Liver (tissue), 9 donors: ENCODE data around the gene NAT9. TPM values are rescaled to one million over a fixed set of nuclear protein-coding genes. Genes with fewer than 3 reads are reported as not detected.

Experiments
- DNase-seq: peaks from one replicate; pipeline ENCODE4 v3.0.0-alpha.2; 2017; ENCODE audit warnings: low spot score
- H3K27ac ChIP-seq, 2 donors: one replicate each; pipeline ENCODE4 v1.7.0; 2013; ENCODE audit warnings: inconsistent platforms in 2 of 2, low read length in 2 of 2, control low read depth in 1 of 2, low read depth in 1 of 2, mild to moderate bottlenecking in 1 of 2
- H3K27me3 ChIP-seq, 4 donors: one replicate each; pipeline versions ENCODE4 v1.6.1 to v1.7.0; 2013; ENCODE audit warnings: low read length in 3 of 4, inconsistent platforms in 1 of 4, mild to moderate bottlenecking in 1 of 4, moderate library complexity in 1 of 4; ENCODE audit not compliant: control insufficient read depth in 4 of 4, insufficient read depth in 4 of 4
- H3K36me3 ChIP-seq, 4 donors: one replicate each; pipeline versions ENCODE4 v1.6.1 to v1.7.0; 2013; ENCODE audit warnings: low read length in 3 of 4, mild to moderate bottlenecking in 3 of 4, low read depth in 1 of 4, moderate library complexity in 1 of 4; ENCODE audit not compliant: control insufficient read depth in 4 of 4, insufficient read depth in 3 of 4
- H3K4me1 ChIP-seq, 4 donors: one replicate each; pipeline versions ENCODE4 v1.6.1 to v1.7.0; 2013; ENCODE audit warnings: low read length in 3 of 4, mild to moderate bottlenecking in 3 of 4, moderate library complexity in 1 of 4; ENCODE audit not compliant: control insufficient read depth in 4 of 4, insufficient read depth in 4 of 4
- H3K4me3 ChIP-seq, 3 donors: one replicate each; pipeline versions ENCODE4 v1.6.1 to v1.7.0; 2013; ENCODE audit warnings: low read length in 3 of 3, control low read depth in 1 of 3, low read depth in 1 of 3, mild to moderate bottlenecking in 1 of 3
- H3K9ac ChIP-seq, 2 donors: one replicate each; pipeline ENCODE4 v1.7.0; 2013; ENCODE audit warnings: low read length in 2 of 2, mild to moderate bottlenecking in 2 of 2, moderate library complexity in 2 of 2, control low read depth in 1 of 2, low read depth in 1 of 2
- H3K9me3 ChIP-seq, 4 donors: one replicate each; pipeline versions ENCODE4 v1.6.1 to v1.7.0; 2013; ENCODE audit warnings: low read length in 3 of 4; ENCODE audit not compliant: control insufficient read depth in 4 of 4
- ATF3 ChIP-seq: IDR thresholded peaks from 2 replicates; pipeline ENCODE4 v1.6.1; 2016; ENCODE audit warnings: antibody characterized with exemption
- CTCF ChIP-seq: fragments of 150-350 bp; IDR thresholded peaks from 2 replicates; pipeline ENCODE4 v1.5.1; 2017; ENCODE audit warnings: improper control_type of control experiment, low read depth, low read length; ENCODE audit not compliant: missing input control
- EGR1 ChIP-seq, 2 donors: IDR thresholded peaks; 2 replicates each; pipeline ENCODE4 v1.6.1; 2016 to 2018; ENCODE audit warnings: antibody characterized with exemption in 2 of 2, low read depth in 2 of 2
- FOXA1 ChIP-seq: IDR thresholded peaks from 2 replicates; pipeline ENCODE4 v1.6.1; 2016; ENCODE audit warnings: antibody characterized with exemption
- FOXA2 ChIP-seq: IDR thresholded peaks from 2 replicates; pipeline ENCODE4 v1.6.1; 2016; ENCODE audit warnings: antibody characterized with exemption
- MAX ChIP-seq: IDR thresholded peaks from 2 replicates; pipeline ENCODE4 v1.6.1; 2016; ENCODE audit warnings: antibody characterized with exemption
- NR2F2 ChIP-seq: IDR thresholded peaks from 2 replicates; pipeline ENCODE4 v1.6.1; 2016; ENCODE audit warnings: antibody characterized with exemption
- RAD21 ChIP-seq, 2 donors: IDR thresholded peaks; 2 replicates each; pipeline ENCODE4 v1.6.1; 2016; ENCODE audit warnings: antibody characterized with exemption in 2 of 2, mild to moderate bottlenecking in 2 of 2
- RXRA ChIP-seq, 2 donors: IDR thresholded peaks; 2 replicates each; pipeline ENCODE4 v1.6.1; 2017 to 2018; ENCODE audit warnings: antibody characterized with exemption in 2 of 2, mild to moderate bottlenecking in 1 of 2
- SP1 ChIP-seq: IDR thresholded peaks from 2 replicates; pipeline ENCODE4 v1.6.1; 2018; ENCODE audit warnings: antibody characterized with exemption, mild to moderate bottlenecking
- TAF1 ChIP-seq: conservative IDR thresholded peaks from 2 replicates; pipeline ENCODE4 v1.6.1; 2016; ENCODE audit warnings: antibody characterized with exemption, mild to moderate bottlenecking
- YY1 ChIP-seq: IDR thresholded peaks from 2 replicates; pipeline ENCODE4 v1.6.1; 2016; ENCODE audit warnings: antibody characterized with exemption, mild to moderate bottlenecking
- ZBTB33 ChIP-seq: IDR thresholded peaks from 2 replicates; pipeline ENCODE4 v1.6.1; 2016; ENCODE audit warnings: antibody characterized with exemption
- WGBS: extraction: QIAGEN DNeasy Blood & Tissue Kit; methylation state at CpG from one replicate; pipeline ENCODE4 v1.1.7; 2013; 5-methylcytosine and 5-hydroxymethylcytosine counted together
- polyA plus RNA-seq, 2 donors: library from polyadenylated mRNA; stranded (reverse) in 1 of 2; unstranded in 1 of 2; fragments of 200-250 nt in 1 of 2; fragments of >200 nt in 1 of 2; fragmentation: Nextera tagmentation in 1 of 2; extraction: Ambion mirVana in 1 of 2; gene quantifications; one replicate each; pipeline versions ENCODE4 v1.2.1 to v1.2.3, GENCODE V29; 2013 to 2015
- total RNA-seq, 2 donors: library from RNA; depleted of rRNA; stranded (reverse); fragments of >200 nt; gene quantifications; one replicate each; pipeline ENCODE4 v1.2.3, GENCODE V29; 2014
- donor health status: healthy.
- donor health status: healthy.
- donor health status: healthy.
- donor health status: healthy.
- donor health status: healthy.

The NAT9 gene
- total and polyA plus RNA-seq, 4 donors, result 8.1 to 25.5 (median 17.1) TPM

- no peak overlapping the region for H3K9ac ChIP-seq
- H3K36me3 ChIP-seq, result no peaks in the 10 kb centered on the region
- no peak for DNase-seq
- H3K4me1 ChIP-seq, result peaks cover 2 to 28% (median 19%) of the 10 kb centered on the region in 4 donors
- TF ChIP-seq TAF1 (no peak), ATF3 (no peak), YY1 (no peak), ZBTB33 (no peak), NR2F2 (peak; percentile 88), RXRA (IDR thresholded peaks at IDR 0.05) (peak in 1 of 2 donors; percentile 32), RAD21 (IDR thresholded peaks at IDR 0.05) (no peak), MAX (no peak)
- H3K27me3 ChIP-seq, result no peaks in the 10 kb centered on the region
- H3K4me3 ChIP-seq, result no peak overlapping the region
- H3K9me3 ChIP-seq, result no peaks in the 10 kb centered on the region
- H3K27ac ChIP-seq, result peak overlapping the region in 1 of 2 donors; percentile 25
- WGBS, result 70% methylated on average over 11 of the region's 11 CpGs
Observed at GRCh38 chr17:74779948-74780400, 3.8 kb upstream of the NAT9 start.

GRCh38 chr17:74779501-74779900 lies 3.4 kb upstream of the NAT9 start:
- TF ChIP-seq TAF1, result no peak
- Histone ChIP-seq H3K27me3 (no peaks in the 10 kb centered on the region), H3K4me1 (peaks cover 2 to 33% (median 20%) of the 10 kb centered on the region in 4 donors), H3K9me3 (no peaks in the 10 kb centered on the region), H3K9ac (no peak overlapping the region), H3K4me3 (no peak overlapping the region), H3K36me3 (no peaks in the 10 kb centered on the region), H3K27ac (peak overlapping the region in 1 of 2 donors; percentile 25)
- DNase-seq, result no peak
- 78% methylated on average over 8 of the region's 8 CpGs for WGBS

GRCh38 chr17:74778960-74779359 lies 2.8 kb upstream of the NAT9 start:
- no peaks in the 10 kb centered on the region for H3K36me3 ChIP-seq
- no peaks in the 10 kb centered on the region for H3K9me3 ChIP-seq
- DNase-seq, result no peak
- no peaks in the 10 kb centered on the region for H3K27me3 ChIP-seq
- no peak overlapping the region for H3K4me3 ChIP-seq
- TF ChIP-seq RAD21 (IDR thresholded peaks at IDR 0.05) (no peak), MAX (no peak), FOXA1 (no peak), TAF1 (no peak), EGR1 (IDR thresholded peaks at IDR 0.05; ENCODE audit: low read depth in 2 of 2) (no peak), FOXA2 (no peak), CTCF (no peak), SP1 (no peak)
- H3K4me1 ChIP-seq, result peaks cover 2 to 36% (median 21%) of the 10 kb centered on the region in 4 donors
- H3K9ac ChIP-seq, result no peak overlapping the region
- H3K27ac ChIP-seq, result no peak overlapping the region
- 67% methylated on average over 5 of the region's 5 CpGs for WGBS
